GM21825 (cell line): Measurements from ENCODE around the gene RABEPK.
"Not testable (repeated sequence)": the region's sequence is repeated elsewhere in the genome, so short reads cannot be mapped to it uniquely, and the experiment has no call there.

Experiments
- ATAC-seq: cut with Tn5 transposase; IDR thresholded peaks from one replicate; pipeline ENCODE4 v1.9.1; 2021; ENCODE audit warnings: mild to moderate bottlenecking, moderate library complexity; ENCODE audit not compliant: unreplicated experiment

RABEPK gene, protein sequence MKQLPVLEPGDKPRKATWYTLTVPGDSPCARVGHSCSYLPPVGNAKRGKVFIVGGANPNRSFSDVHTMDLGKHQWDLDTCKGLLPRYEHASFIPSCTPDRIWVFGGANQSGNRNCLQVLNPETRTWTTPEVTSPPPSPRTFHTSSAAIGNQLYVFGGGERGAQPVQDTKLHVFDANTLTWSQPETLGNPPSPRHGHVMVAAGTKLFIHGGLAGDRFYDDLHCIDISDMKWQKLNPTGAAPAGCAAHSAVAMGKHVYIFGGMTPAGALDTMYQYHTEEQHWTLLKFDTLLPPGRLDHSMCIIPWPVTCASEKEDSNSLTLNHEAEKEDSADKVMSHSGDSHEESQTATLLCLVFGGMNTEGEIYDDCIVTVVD

DNA sequence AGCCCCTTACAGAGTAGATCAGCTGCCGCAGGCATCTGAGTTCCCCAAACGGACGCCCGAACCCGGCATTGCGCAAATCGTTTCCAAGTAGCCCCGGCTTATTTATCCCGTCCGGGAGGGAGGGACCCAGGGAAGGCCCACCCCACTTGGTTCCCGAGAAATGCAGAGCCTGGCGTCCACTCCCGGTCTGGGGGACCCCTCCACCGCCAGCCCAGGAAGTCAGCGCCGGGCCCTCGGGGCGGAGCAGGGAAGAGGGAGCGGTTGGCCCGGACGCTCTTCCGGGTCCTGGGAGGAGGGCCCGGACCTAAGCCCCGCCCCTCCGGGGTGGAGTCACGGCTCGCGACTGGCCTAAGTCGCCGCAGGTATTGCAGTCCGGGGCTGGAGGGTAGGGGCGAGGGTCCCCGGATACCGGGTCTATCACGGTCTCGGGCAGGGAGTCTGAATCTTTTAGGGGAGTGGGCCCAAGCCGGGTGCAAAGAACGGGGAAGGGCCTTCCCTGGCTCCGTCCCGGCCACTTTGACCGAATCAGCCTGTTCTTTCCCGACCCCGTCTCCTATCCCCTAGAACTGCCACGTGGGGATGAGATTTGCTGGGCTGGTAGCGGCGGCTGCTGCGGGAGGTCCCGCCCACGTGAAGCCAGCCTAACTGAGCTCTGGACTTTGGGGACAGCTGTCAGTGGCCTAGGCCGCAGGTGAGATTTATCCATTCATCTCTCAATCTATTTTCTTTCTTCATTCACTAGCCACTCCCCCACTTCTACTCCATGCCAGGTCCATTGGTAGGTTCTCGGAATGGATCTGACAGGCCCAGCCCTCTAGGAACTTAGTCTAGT is at the start of gene RABEPK:
RABEPK (plus strand) TSS at position 327 of the 832 bp plus-strand sequence. CDS start 2,472 bp downstream, outside the sequence.
- peak; percentile 97 for ATAC-seq

DNA sequence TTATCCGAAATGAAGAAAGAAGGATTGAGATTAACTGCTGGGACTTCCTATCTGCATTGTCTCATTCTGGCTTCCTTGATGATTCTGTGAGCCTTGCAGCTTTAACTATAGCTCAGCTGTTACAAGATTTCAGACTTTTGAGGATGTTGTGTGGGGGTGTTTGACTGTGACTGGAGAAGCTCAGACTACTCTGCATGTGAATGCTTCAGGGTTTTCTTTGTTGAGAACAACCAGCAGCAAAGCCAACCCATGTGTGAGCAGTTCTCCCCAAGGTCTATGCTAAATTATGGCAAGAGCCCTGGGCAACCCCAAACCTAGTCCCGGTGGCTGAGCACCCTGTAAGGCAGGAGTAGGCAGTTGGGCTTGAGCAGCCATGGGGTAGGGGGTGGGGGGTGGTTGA is 48.6 kb upstream of the RABEPK start:
- no peak for ATAC-seq

DNA sequence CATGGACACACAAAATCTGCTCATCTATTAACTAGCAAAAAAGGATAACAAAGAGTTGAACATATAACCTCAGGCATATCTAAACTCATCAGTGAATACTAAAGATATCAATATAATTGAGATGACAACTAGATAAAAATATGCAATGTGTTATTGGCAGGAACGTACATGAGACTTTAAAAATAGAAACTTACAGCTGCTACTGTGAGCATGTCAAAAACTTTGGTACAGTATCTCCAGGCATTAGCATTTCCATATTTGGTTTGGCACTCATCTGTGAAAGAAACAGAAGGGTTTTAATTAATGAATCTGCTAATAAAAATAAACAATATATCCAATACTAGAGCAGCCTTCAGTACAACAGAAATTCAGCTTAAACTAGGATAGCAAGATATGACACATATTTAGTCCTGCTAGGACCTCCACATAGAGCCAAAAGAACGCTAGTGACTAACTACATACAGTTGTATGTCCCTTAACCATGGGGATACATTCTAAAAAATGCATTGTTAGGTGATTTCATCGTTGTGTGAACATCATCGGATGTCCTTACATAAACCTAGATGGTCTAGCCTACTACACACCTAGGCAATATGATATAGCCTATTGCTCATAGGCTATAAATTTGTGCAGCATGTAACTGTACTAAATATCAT is 46.5 kb upstream of the RABEPK start:
- ATAC-seq, result no peak

DNA sequence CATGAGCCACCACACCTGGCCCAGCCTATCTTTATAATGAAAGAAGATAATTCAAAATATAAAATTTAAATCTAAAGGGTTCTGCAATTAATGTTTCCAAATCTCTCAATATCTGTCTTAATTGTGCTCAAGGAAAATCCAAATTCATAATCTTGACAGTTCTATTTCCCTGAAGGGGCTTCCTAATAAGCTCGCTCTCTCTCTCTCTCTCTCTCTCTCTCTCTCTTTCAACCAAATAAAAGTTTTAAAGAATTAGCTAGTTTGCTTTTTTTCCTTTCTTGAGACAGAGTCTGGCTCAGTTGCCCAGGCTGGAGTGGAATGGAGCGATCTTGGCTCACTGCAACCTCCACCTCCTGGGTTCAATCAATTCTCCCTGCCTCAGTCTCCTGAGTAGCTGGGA is 43.8 kb upstream of the RABEPK start:
- no peak for ATAC-seq

DNA sequence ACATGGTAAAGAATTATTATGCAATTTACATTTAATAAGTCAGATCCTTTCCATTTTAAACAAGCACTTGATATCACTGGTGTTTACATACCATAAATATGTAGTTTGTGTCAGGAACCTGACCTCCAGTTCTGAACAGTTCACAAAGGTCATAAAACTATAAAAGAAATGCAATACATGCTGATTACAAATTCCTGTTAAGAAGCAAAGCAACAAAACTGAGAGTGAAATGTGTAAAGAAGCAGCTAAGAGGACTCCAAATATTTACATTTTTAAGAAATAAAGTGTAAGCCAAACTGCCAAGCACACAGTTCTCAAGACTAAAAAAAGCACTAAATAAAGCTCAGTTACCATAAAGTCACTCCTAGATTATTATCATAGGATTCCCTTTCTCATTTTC is 39.6 kb upstream of the RABEPK start:
- no peak for ATAC-seq

DNA sequence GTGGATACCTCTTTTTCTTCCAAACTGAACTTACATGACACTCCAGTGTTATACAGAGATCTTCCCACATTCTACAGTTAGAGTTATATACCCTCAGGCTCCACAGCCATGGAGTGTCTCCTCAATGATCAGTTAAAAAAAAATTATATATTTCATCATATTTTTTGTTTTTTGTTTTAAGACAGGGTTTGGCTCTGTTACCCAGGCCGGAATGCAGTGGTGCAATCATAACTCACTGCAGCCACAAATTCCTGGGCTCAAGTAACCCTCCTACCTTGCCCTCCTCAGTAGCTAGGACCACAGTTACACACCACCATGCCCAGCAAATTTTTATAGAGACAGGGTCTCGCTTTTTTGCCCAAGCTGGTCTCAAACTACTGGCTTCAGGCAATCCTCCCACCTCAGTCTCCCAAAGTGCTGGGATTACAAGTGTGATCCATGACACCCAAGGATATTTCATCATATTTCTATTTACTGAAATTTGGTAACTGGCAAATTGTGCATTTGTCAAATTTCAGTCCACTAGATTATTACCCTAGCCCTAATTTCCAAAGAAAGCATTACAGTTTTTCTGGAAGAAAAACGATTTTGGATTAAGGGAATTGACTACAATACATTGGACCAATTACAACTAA is 38.9 kb upstream of the RABEPK start:
- ATAC-seq, result no peak

DNA sequence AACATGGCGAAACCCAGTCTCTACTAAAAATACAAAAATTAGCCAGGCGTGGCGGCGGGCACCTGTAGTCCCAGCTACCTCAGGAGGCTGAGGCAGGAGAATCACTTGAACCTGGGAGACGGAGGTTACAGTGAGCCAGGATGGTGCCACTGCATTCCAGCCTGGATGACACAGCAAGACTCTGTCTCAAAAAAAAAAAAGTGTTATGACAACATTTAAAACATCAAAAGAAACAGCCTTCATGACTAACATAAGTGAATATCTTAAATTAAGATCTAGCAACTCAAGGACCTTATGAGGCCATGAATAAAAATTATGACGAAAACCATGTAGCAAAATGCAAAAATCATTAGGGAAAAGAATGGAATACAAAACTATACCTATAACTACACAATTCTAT is 37.5 kb upstream of the RABEPK start:
- ATAC-seq, result not testable (repeated sequence)

DNA sequence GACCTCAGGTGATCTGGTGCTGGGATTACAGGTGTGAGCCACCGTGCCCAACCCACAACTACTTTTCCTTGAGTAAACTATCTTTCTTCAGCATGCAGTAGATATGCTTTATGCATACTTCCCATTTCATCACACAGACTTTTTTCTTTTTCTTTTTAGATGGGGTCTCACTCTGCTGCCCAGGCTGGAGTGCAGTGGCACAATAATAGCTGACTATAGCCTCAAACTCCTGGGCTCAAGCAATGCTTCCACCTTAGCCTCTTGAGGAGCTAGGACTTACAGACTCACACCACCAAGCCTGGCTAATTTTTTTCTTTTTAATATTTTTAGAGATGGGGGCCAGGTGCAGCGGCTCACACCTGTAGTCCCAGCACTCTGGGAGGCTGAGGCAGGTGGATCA is 33.6 kb upstream of the RABEPK start:
- no peak for ATAC-seq

DNA sequence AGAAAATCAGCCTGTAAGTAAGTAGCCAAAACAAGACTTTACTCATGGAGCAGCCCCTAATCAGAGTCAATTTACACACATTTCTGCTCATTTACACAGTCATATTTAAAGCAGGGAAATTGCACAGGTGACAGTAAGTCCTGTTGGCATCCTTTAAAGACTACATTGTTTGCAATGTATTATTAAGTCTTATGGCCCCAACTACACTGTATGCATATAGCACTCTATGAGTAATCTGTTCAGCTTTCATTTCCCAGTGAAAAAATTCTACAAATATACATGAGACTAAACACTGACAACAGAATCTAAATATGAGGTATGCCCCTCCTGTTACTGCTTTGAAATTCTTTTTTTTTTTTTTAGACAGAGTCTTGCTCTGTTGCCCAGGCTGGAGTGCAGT is 30.4 kb upstream of the RABEPK start:
- no peak for ATAC-seq

DNA sequence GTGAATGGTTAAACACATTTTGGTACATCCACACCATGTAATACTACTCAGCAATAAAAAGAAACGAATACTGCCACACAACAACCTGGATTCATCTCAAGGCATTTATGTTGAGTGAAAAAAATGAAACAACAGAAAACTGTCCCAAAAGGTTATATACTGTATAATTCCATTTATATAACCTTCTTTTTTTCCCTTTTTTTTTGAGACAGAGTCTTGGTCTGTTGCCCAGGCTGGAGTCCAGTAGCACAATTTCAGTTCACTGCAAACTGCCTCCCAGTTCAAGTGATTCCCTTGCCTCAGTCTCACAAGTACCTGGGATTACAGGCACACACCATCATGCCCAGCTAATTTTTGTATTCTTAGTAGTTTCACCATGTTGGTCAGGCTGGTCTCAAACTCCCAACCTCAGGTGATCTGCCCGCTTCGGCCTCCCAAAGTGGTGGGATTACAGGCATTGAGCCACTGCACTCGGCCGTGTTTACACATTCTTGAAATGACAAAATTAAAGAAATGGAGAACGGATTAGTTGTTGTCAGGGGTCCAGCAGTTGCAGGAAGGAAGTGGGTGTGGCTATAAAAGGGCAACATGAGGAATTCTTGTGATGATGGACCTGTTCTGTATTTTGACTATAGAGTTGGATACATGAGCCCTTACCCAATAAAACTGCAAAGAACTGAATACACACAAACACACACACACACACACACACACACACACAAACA is 28.1 kb upstream of the RABEPK start:
- no peak for ATAC-seq

DNA sequence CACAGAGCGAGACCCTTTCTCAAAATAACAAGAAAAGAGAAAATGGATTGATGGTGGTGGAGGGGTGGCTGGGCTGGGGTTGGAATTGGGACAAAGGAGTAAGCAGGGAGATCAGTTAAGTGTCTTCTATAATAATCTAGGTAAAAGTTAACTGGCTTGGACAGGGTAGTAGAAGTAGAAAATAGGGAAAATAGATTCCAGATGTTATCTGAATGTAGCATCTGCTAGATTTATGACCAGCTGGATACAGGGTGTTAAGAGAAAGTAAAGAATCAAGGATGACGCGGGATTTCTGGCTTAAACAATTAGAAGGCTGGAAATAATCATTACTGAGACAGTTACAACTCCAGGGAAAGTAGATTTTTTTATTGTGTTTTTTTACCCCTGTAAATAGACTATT is 23.7 kb upstream of the RABEPK start:
- ATAC-seq, result no peak

DNA sequence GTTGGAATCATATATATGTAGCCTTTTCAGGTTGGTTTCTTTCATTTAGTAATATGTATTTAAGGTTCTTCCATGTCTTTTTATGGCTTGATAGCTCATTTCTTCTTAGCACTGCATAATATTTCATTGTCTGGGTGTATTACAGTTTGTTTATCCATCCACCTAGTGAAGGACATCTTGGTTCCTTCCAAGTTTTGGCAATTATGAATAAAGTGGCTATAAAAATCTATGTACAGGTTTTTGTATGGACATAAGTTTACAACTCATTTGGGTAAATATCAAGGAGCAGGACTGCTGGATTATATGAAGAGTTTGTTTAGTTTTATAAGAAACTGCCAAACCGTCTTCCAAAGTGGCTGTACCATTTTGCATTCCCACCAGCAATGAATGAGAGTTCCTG is 22.5 kb upstream of the RABEPK start:
- no peak for ATAC-seq

DNA sequence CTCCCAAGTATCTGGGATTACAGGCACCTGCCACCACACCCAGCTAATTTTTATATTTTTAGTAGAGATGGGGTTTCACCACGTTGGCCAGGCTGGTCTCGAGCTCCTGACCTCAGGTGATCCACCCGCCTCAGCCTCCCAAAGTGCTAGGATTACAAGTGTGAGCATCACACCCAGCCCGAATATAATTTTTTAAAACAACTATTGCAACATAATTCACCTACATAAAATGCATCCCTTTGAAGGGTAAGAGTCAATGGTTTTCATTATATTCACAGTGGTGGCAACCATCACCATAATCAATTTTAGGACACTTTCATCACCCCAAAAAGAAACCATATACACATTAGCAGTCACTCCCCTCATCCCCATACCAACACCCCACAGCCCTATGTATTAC is 20.6 kb upstream of the RABEPK start:
- not testable (repeated sequence) for ATAC-seq

DNA sequence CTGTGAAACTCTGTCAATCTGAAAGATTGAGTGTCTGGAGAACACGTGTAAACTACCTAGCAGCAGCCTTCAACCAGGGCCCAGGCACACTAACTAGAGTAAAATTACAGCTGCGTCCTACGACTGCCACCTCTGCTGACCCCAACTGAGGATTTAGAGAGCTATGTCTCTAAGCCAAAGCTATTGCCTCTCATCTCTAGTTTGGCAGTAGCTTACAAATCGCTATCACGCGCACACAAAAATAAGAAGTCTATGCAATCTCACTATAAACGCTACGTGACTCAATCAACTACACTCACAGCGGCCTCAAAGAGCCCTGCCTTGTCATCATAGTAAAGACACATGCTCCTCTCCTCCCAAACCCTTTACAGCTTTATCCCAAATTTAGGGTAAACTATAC is 19.5 kb upstream of the RABEPK start:
- no peak for ATAC-seq

DNA sequence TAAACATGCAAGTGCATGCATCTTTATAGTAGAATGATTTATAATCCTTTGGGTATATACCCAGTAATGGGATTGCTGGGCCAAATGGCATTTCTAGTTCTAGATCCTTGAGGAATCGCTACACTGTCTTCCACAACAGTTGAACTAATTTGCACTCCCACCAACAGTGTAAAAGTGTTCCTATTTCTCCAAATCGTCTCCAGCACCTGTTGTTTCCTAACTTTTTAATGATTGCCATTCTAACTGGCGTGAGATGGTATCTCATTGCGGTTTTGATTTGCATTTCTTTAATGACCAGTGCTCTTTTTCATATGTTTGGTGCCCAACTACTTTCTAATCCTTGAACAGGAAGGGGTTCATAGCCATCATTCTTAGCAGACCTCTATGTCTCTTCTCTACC is 18.6 kb upstream of the RABEPK start:
- ATAC-seq, result not testable (repeated sequence)

DNA sequence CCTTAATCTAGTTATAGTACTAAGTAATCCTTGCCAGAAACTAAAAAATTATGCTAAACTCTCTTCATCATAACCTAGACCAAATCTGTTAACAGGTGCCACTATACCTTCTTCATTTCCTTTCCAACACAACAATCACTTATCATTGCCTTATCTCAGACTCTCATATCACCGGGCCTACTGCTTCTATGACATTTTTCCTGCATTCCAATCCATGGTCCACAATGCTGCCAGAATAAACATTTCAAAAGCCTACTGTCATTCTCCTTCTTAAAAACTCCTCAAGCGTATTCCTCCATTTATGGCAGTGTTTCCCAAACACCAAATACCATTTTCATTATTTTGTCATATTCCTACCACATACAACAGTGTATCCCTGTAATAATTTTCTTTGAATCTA is 17.3 kb upstream of the RABEPK start:
- ATAC-seq, result no peak

DNA sequence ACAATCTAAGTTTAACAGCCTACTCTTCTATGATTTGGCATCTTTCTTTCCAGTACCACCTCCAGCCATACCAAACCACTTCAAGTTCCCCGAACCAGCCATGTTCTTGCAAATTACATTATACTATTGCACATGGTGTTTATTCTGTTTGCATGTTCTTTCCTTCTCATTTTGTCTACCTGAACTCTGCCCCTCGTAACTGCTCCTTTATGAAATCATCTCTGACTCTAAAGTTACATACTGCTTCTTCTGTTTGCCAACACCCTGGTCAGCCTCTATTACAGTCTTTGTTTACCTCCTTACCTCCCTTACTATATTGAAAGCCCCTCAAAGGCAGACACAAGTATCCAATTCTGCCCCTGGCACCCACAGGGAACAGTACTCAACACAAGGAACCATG is 16.8 kb upstream of the RABEPK start:
- ATAC-seq, result no peak

DNA sequence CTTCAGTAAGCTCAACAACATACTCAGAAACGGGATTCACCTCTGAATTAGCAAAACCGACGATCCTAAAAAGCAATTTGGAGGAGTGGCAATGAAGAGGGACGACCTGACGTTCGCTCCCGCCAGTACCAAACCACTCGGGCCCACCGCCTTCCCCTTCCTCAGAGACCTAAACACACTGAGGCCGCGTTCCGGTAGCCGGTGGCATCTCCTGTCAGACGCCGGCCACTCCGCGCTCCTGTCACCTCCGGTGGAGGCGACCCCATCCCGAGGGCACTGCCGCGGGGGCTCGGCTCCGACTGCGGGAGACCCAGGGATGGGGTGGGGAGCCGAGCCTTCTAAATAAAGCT is 11.4 kb upstream of the RABEPK start:
- ATAC-seq, result peak; percentile 24

DNA sequence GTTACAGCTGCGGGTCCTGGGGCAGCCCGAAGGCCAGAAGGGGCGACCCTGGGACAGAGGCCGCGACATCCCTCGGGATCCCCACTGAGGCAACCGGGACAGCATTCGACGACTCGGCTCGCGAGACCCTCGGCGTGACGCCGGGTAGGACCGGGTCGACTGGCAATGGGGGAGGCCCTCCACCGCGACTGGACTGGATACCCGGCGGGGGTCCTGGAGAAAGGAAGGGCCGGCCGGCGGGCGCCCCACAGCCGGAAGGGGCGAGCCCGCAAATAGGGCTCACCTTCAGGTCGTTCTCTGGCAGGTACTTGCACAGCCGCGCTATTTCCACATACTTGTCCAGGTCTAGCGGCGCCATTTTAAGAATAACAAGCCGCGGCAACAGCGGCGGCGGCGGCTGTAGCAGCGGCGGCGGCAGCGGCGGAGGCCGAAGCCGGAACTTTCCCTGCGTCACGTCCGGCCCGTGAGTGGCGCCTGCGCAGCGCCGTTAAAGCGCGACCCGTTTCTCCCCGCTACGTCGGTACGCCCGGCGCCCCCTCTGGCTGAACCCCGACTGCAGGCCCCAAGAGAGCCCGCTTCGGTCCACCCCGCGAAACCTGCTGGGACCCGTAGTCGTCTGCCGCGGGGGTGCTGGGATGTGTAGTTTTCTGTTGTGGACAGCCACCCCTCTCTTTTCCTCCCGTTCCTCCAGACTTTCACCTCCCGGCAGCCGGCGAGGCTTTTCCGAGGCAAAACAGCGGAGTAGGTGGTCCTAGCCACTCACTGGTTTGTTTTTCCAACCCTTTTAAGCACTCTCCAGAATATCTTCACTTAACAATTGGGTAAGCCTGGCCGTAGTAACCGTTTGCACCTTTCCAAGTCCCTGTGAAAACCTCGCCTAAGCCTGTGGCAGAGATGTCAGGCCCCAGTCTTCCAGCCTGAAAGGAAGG is 10.7 kb upstream of the RABEPK start, which contains the start of gene PPP6C:
PPP6C (minus strand) TSS at position 443 of the 929 bp plus-strand sequence; CDS start at position 358, 85 bp downstream.
- peak; percentile 95 for ATAC-seq
